ENCODE results near the gene PMIS2.

PMIS2 gene

DNA sequence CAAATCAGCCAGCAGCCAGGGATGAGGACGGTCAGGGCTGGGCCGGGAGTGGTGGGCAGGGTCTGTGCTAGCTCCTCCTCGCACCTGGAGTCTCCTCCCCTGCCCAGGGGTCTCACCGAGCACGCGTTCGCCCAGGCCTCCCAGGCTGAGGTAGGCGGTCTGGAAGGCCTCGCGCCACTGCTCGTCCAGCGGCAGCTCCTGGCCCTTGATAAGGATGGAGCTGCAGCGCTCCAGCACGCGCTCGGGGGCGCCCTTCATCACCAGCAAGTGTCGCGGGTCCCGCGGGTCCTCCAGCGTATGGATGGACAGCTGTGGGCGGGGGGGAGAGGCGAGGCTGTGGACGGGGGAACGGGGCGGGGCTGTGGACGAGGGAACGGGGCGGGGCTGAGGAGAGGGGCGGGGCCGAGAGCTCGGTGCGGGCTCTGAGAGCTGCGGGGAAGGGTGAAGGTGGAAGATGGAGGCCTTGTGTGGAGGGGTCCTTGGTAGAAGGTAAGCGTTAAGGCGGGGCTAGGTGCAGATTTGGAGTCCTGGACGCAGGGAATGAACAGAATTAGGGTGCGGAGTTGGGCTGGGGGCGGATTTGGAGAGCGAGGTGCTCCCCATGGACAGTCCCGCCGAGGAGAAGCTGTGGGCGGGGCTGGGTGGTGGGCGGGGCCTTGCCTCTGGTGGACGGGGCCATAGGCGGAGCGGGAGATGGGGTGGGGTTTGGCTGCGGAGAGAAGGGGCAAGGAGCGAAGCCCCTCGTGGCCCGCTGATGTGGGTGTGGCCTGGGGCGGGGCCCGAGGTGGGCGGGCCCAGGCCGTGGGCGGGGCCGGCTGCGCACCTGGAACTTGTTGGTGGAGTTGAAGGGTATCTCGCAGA lies 28.2 kb upstream of the PMIS2 start (continued):
- TF ChIP-seq, protein P1, sequence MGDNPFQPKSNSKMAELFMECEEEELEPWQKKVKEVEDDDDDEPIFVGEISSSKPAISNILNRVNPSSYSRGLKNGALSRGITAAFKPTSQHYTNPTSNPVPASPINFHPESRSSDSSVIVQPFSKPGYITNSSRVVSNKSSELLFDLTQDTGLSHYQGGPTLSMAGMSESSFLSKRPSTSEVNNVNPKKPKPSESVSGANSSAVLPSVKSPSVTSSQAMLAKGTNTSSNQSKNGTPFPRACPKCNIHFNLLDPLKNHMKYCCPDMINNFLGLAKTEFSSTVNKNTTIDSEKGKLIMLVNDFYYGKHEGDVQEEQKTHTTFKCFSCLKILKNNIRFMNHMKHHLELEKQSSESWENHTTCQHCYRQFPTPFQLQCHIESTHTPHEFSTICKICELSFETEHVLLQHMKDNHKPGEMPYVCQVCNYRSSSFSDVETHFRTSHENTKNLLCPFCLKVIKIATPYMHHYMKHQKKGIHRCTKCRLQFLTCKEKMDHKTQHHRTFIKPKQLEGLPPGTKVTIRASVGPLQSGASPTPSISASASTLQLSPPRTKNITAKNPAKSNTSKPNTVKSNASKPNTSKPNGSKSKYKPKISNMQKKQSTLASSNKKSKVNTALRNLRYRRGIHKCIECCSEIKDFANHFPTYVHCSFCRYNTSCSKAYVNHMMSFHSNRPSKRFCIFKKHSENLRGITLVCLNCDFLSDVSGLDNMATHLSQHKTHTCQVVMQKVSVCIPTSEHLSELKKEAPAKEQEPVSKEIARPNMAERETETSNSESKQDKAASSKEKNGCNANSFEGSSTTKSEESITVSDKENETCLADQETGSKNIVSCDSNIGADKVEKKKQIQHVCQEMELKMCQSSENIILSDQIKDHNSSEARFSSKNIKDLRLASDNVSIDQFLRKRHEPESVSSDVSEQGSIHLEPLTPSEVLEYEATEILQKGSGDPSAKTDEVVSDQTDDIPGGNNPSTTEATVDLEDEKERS (tag by site-specific recombination; IDR thresholded peaks at IDR 0.05) = no peak
- TF ChIP-seq, protein P2, sequence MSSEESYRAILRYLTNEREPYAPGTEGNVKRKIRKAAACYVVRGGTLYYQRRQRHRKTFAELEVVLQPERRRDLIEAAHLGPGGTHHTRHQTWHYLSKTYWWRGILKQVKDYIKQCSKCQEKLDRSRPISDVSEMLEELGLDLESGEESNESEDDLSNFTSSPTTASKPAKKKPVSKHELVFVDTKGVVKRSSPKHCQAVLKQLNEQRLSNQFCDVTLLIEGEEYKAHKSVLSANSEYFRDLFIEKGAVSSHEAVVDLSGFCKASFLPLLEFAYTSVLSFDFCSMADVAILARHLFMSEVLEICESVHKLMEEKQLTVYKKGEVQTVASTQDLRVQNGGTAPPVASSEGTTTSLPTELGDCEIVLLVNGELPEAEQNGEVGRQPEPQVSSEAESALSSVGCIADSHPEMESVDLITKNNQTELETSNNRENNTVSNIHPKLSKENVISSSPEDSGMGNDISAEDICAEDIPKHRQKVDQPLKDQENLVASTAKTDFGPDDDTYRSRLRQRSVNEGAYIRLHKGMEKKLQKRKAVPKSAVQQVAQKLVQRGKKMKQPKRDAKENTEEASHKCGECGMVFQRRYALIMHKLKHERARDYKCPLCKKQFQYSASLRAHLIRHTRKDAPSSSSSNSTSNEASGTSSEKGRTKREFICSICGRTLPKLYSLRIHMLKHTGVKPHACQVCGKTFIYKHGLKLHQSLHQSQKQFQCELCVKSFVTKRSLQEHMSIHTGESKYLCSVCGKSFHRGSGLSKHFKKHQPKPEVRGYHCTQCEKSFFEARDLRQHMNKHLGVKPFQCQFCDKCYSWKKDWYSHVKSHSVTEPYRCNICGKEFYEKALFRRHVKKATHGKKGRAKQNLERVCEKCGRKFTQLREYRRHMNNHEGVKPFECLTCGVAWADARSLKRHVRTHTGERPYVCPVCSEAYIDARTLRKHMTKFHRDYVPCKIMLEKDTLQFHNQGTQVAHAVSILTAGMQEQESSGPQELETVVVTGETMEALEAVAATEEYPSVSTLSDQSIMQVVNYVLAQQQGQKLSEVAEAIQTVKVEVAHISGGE (tag by site-specific recombination; conservative IDR thresholded peaks at IDR 0.05; ENCODE audit: low read depth) = peak; percentile 65
- TF ChIP-seq, protein P3, sequence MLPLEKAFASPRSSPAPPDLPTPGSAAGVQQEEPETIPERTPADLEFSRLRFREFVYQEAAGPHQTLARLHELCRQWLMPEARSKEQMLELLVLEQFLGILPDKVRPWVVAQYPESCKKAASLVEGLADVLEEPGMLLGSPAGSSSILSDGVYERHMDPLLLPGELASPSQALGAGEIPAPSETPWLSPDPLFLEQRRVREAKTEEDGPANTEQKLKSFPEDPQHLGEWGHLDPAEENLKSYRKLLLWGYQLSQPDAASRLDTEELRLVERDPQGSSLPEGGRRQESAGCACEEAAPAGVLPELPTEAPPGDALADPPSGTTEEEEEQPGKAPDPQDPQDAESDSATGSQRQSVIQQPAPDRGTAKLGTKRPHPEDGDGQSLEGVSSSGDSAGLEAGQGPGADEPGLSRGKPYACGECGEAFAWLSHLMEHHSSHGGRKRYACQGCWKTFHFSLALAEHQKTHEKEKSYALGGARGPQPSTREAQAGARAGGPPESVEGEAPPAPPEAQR (tag by site-specific recombination; IDR thresholded peaks at IDR 0.05) = no peak
- TF ChIP-seq, protein P4, sequence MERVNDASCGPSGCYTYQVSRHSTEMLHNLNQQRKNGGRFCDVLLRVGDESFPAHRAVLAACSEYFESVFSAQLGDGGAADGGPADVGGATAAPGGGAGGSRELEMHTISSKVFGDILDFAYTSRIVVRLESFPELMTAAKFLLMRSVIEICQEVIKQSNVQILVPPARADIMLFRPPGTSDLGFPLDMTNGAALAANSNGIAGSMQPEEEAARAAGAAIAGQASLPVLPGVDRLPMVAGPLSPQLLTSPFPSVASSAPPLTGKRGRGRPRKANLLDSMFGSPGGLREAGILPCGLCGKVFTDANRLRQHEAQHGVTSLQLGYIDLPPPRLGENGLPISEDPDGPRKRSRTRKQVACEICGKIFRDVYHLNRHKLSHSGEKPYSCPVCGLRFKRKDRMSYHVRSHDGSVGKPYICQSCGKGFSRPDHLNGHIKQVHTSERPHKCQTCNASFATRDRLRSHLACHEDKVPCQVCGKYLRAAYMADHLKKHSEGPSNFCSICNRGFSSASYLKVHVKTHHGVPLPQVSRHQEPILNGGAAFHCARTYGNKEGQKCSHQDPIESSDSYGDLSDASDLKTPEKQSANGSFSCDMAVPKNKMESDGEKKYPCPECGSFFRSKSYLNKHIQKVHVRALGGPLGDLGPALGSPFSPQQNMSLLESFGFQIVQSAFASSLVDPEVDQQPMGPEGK (tag by site-specific recombination; IDR thresholded peaks at IDR 0.05) = peak; percentile 98
- no peak for TF ChIP-seq ZNF510 (tag by site-specific recombination; IDR thresholded peaks at IDR 0.05; ENCODE audit: insufficient replicate concordance)
- TF ChIP-seq ZNF211 (tag by site-specific recombination; IDR thresholded peaks at IDR 0.05; ENCODE audit: low read depth) = no peak
- TF ChIP-seq, protein P5, sequence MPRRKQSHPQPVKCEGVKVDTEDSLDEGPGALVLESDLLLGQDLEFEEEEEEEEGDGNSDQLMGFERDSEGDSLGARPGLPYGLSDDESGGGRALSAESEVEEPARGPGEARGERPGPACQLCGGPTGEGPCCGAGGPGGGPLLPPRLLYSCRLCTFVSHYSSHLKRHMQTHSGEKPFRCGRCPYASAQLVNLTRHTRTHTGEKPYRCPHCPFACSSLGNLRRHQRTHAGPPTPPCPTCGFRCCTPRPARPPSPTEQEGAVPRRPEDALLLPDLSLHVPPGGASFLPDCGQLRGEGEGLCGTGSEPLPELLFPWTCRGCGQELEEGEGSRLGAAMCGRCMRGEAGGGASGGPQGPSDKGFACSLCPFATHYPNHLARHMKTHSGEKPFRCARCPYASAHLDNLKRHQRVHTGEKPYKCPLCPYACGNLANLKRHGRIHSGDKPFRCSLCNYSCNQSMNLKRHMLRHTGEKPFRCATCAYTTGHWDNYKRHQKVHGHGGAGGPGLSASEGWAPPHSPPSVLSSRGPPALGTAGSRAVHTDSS (tag by site-specific recombination; IDR thresholded peaks at IDR 0.05) = no peak
- peak; percentile 17; the same call in 1 of the 2 replicates for TF ChIP-seq YY2 (tag by site-specific recombination; IDR thresholded peaks at IDR 0.05)
- TF ChIP-seq ZBTB48 (tag by site-specific recombination; IDR thresholded peaks at IDR 0.05) = 0 out of 2 replicates have a peak, but pooled peaks have one; percentile 11
- peak; percentile 39; the same call in 1 of the 2 replicates for TF ChIP-seq ZNF366 (tag by site-specific recombination; conservative IDR thresholded peaks at IDR 0.05)
- TF ChIP-seq, protein P6, sequence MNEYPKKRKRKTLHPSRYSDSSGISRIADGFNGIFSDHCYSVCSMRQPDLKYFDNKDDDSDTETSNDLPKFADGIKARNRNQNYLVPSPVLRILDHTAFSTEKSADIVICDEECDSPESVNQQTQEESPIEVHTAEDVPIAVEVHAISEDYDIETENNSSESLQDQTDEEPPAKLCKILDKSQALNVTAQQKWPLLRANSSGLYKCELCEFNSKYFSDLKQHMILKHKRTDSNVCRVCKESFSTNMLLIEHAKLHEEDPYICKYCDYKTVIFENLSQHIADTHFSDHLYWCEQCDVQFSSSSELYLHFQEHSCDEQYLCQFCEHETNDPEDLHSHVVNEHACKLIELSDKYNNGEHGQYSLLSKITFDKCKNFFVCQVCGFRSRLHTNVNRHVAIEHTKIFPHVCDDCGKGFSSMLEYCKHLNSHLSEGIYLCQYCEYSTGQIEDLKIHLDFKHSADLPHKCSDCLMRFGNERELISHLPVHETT (tag by site-specific recombination; IDR thresholded peaks at IDR 0.05) = no peak
- TF ChIP-seq, protein P7, sequence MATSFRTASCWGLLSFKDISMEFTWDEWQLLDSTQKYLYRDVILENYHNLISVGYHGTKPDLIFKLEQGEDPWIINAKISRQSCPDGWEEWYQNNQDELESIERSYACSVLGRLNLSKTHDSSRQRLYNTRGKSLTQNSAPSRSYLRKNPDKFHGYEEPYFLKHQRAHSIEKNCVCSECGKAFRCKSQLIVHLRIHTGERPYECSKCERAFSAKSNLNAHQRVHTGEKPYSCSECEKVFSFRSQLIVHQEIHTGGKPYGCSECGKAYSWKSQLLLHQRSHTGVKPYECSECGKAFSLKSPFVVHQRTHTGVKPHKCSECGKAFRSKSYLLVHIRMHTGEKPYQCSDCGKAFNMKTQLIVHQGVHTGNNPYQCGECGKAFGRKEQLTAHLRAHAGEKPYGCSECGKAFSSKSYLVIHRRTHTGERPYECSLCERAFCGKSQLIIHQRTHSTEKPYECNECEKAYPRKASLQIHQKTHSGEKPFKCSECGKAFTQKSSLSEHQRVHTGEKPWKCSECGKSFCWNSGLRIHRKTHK (tag by site-specific recombination; IDR thresholded peaks at IDR 0.05) = no peak
- no peak for TF ChIP-seq ZNF747 (tag by site-specific recombination; IDR thresholded peaks at IDR 0.05)
- no peak; the same call in 1 of the 2 replicates for TF ChIP-seq ZNF10 (tag by site-specific recombination; IDR thresholded peaks at IDR 0.05)
- TF ChIP-seq ZNF416 (tag by site-specific recombination; IDR thresholded peaks at IDR 0.05) = no peak
- no peak for TF ChIP-seq ZNF239 (tag by site-specific recombination; IDR thresholded peaks at IDR 0.05)
- TF ChIP-seq, protein P8, sequence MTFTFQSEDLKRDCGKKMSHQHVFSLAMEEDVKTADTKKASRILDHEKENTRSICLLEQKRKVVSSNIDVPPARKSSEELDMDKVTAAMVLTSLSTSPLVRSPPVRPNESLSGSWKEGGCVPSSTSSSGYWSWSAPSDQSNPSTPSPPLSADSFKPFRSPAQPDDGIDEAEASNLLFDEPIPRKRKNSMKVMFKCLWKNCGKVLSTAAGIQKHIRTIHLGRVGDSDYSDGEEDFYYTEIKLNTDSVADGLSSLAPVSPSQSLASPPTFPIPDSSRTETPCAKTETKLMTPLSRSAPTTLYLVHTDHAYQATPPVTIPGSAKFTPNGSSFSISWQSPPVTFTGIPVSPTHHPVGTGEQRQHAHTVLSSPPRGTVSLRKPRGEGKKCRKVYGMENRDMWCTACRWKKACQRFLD (tag by site-specific recombination; IDR thresholded peaks at IDR 0.05) = no peak
- TF ChIP-seq ZNF350 (tag by site-specific recombination; IDR thresholded peaks at IDR 0.05) = no peak
- TF ChIP-seq ZNF837 (tag by site-specific recombination; IDR thresholded peaks at IDR 0.05) = no peak
